Glomerular visceral epithelial cell (primary cell): ENCODE results near the gene HOXB2.
A peak's percentile ranks its signal among the peaks of the same experiment; 100 is the strongest.

Experiments used
- DNase-seq: peaks from one replicate; pipeline ENCODE4 v3.0.0-alpha.2; 2016; ENCODE audit errors: extremely low spot score

The HOXB2 gene

GRCh38 chr17:48578616-48579470 lies 33.9 kb upstream of the HOXB2 start:
- DNase-seq = no peak

- peak; percentile 81 for DNase-seq
Observed at GRCh38 chr17:48577946-48578615, 33.2 kb upstream of the HOXB2 start, which contains the start of gene HOXB4. Gene HOXB4, minus strand, starts transcription at chr17:48578350. Its CDS starts 31 bp downstream, at chr17:48578319.

GRCh38 chr17:48577330-48577945 lies 32.5 kb upstream of the HOXB2 start:
- DNase-seq = no peak

GRCh38 chr17:48576479-48577309 lies 31.8 kb upstream of the HOXB2 start:
- peak; percentile 78 for DNase-seq

- DNase-seq = no peak
Observed at GRCh38 chr17:48575673-48576478, 31.0 kb upstream of the HOXB2 start.

GRCh38 chr17:48575066-48575582 lies 30.2 kb upstream of the HOXB2 start:
- DNase-seq = no peak

- no peak for DNase-seq
Observed at GRCh38 chr17:48574505-48575065, 29.7 kb upstream of the HOXB2 start.

GRCh38 chr17:48571826-48572417 lies 27.0 kb upstream of the HOXB2 start:
- DNase-seq = no peak

- DNase-seq = no peak
Observed at GRCh38 chr17:48571024-48571818, 26.3 kb upstream of the HOXB2 start.

- no peak for DNase-seq
Observed at GRCh38 chr17:48570325-48571023, 25.6 kb upstream of the HOXB2 start.

GRCh38 chr17:48569674-48570324 lies 24.9 kb upstream of the HOXB2 start:
- no peak for DNase-seq

- no peak for DNase-seq
Observed at GRCh38 chr17:48569240-48569582, 24.3 kb upstream of the HOXB2 start.

GRCh38 chr17:48568499-48569239 lies 23.8 kb upstream of the HOXB2 start:
- no peak for DNase-seq

- DNase-seq = no peak
Observed at GRCh38 chr17:48567646-48568354, 22.9 kb upstream of the HOXB2 start.

- no peak for DNase-seq
Observed at GRCh38 chr17:48567209-48567608, 22.3 kb upstream of the HOXB2 start.

- no peak for DNase-seq
Observed at GRCh38 chr17:48566717-48567116, 21.8 kb upstream of the HOXB2 start.
